ENCODE results near the gene MAP4K2. TPM values are rescaled to one million over a fixed set of nuclear protein-coding genes. Genes with fewer than 3 reads are reported as not detected.

MAP4K2 gene
- total and polyA plus RNA-seq, 2 of the 13 experiments (the other 11 are each of a cell fraction or from before 2014, with no cell fraction given), result 8.3 to 17.6 TPM

DNA sequence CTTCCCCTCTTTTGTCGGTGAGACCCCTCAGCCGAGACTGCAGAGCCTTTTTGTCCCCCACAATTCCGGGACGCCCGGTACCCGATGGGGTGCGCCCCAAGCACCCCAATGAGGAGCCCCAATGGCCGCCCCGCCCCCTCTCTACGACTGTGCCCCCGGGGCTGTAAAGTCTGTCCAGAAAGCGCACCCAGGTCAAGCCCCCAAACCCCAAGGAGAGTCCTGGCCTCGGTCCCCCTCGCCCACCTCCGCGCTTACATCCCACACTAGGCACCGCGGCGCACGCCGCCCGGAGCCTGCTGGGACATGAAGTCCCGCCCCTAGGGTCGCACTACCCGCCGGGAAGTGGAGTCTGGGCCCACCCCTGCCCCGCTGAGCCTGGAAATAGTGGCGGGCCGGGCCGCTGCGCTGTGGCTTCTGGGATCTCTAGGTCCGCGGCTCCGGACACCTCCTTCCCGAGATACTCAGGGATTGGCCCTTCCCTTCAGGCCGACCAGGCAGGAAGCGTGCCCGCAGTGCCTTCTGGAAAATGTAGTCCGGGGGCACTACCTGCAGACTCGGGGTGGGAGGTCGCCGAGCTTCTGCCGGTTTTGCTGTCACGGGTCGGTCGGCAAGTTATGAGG is 7.4 kb upstream of the MAP4K2 start, which contains the start of gene MEN1 (continued):
- TF ChIP-seq ARID5B (CRISPR knock-in tag; IDR thresholded peaks at IDR 0.05) (0 out of 2 replicates have a peak, but pooled peaks have one; percentile 11), ZNF350 (CRISPR knock-in tag; IDR thresholded peaks at IDR 0.05; ENCODE audit: borderline replicate concordance, low read depth) (peak; percentile 84; the same call in 1 of the 2 replicates), IRF2 (CRISPR knock-in tag; IDR thresholded peaks at IDR 0.05) (peak; percentile 87), ZBTB40 (IDR thresholded peaks at IDR 0.05) (no peak), ZBTB40 (CRISPR knock-in tag; IDR thresholded peaks at IDR 0.05) (peak; percentile 78), IKZF5 (CRISPR knock-in tag; IDR thresholded peaks at IDR 0.05) (peak; percentile 73), ZMYM4 (CRISPR knock-in tag; IDR thresholded peaks at IDR 0.05) (peak; percentile 38; the same call in 1 of the 2 replicates), ZNF343 (CRISPR knock-in tag; IDR thresholded peaks at IDR 0.05) (peak; percentile 84; the same call in 1 of the 2 replicates), HES4 (CRISPR knock-in tag; IDR thresholded peaks at IDR 0.05; ENCODE audit: borderline replicate concordance) (peak; percentile 87; the same call in 1 of the 2 replicates), ZNF766 (CRISPR knock-in tag; IDR thresholded peaks at IDR 0.05; ENCODE audit: borderline replicate concordance) (no peak), NFYC (CRISPR knock-in tag; IDR thresholded peaks at IDR 0.05) (peak; percentile 82), TCF7L2 (IDR thresholded peaks at IDR 0.05; ENCODE audit: low read depth, low read length) (no peak)
- TF ChIP-seq, protein P1, sequence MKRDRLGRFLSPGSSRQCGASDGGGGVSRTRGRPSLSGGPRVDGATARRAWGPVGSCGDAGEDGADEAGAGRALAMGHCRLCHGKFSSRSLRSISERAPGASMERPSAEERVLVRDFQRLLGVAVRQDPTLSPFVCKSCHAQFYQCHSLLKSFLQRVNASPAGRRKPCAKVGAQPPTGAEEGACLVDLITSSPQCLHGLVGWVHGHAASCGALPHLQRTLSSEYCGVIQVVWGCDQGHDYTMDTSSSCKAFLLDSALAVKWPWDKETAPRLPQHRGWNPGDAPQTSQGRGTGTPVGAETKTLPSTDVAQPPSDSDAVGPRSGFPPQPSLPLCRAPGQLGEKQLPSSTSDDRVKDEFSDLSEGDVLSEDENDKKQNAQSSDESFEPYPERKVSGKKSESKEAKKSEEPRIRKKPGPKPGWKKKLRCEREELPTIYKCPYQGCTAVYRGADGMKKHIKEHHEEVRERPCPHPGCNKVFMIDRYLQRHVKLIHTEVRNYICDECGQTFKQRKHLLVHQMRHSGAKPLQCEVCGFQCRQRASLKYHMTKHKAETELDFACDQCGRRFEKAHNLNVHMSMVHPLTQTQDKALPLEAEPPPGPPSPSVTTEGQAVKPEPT (CRISPR knock-in tag; IDR thresholded peaks at IDR 0.05; ENCODE audit: low read depth), result 0 out of 2 replicates have a peak, but pooled peaks have one; percentile 46
